Choroid plexus epithelial cell (primary cell): ENCODE measurements around the gene PAK5.

Experiments
- DNase-seq: peaks from one replicate; pipeline ENCODE4 v3.0.0-alpha.2; 2010; ENCODE audit warnings: low read depth
- H3K4me3 ChIP-seq: 2 replicates; pipeline ENCODE4 v1.5.1; 2011; ENCODE audit warnings: low read depth, mild to moderate bottlenecking, control low read depth, low read length, moderate library complexity
- TF ChIP-seq, protein P1 (sequence below): conservative IDR thresholded peaks from 2 replicates; pipeline ENCODE4 v1.5.1; 2011; ENCODE audit warnings: low read depth, mild to moderate bottlenecking, control low read depth, inconsistent platforms, low read length, moderate library complexity

PAK5 gene

DNA sequence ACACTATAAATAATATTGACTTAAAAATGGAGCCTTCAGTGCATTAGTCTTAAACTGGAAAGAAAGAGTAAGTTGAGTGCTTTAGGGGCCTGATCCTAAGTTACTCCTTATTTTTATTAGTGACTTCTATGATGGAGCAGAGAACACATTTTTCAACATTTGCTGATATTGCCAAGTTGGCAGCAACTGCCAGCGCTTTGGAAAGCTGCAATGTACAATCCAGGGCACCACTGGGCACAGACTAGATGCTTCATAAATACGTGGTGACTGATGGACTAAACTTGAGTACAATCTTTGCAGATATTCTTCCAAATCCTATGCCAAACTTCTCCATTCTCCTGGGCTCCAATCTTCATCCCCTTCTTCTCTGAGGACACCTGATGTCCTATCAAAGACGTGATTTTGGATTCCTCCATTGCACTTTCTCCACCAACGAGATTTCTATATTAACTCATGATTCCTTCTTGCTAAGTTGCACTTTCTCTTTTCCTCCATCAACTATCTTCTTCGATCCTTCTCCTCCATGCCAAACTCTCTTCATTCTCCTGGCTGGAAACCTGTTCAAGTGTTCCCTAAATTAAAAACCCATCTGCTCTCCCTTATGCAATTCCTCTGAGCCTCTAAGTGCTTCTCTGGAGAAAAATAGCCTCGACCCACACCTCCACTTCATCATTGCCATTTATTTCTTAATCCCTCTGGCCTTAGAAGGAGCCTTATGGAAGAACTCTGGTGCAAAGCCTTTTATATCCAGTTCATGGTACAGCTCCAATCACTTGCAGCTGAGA, 28.5 kb upstream of the PAK5 start:
- no peak overlapping the region for H3K4me3 ChIP-seq
- TF ChIP-seq, protein P1, sequence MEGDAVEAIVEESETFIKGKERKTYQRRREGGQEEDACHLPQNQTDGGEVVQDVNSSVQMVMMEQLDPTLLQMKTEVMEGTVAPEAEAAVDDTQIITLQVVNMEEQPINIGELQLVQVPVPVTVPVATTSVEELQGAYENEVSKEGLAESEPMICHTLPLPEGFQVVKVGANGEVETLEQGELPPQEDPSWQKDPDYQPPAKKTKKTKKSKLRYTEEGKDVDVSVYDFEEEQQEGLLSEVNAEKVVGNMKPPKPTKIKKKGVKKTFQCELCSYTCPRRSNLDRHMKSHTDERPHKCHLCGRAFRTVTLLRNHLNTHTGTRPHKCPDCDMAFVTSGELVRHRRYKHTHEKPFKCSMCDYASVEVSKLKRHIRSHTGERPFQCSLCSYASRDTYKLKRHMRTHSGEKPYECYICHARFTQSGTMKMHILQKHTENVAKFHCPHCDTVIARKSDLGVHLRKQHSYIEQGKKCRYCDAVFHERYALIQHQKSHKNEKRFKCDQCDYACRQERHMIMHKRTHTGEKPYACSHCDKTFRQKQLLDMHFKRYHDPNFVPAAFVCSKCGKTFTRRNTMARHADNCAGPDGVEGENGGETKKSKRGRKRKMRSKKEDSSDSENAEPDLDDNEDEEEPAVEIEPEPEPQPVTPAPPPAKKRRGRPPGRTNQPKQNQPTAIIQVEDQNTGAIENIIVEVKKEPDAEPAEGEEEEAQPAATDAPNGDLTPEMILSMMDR = no peak
- DNase-seq = no peak

DNA sequence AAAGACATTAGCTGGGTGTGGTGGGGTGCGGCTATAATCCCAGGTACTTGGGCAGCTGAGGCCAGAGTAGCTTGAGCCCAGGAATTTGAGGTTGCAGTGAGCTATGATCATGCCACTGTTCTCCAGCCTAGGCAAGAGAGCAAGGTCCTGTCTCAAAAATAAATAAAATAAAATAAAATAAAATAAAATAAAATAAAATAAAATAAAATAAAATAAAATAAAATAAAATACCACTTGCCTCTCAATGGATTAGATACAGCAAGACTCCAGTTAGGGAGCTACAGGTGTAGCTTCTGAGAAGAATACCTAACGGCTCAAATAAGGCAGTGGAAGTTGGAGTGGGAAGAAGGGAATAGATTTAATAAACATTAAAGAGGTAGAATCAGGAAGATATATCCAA, 13.7 kb upstream of the PAK5 start:
- no peak for DNase-seq
- TF ChIP-seq, protein P1 = no peak
- H3K4me3 ChIP-seq = no peak overlapping the region

DNA sequence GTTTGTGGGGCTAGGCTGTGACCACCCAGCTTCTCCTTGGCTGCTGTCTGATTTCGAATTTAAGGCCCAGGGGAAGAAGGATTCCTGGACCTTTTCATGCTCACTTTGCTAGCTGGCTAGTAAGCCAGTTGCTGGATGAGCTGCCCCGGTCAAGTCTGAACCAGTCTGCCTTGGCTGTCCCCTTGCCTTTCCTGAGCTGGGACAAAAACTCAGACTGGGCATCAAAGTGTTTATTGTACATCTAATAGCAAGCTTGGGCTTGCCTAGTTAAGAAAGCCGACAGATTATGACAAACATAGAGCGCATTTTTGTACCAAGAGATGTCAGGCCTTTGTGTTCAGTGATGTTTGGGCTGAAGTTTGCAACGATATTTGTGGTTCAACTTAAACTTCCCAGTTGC, 750 bp upstream of the PAK5 start:
- DNase-seq = no peak
- TF ChIP-seq, protein P1 = no peak
- H3K4me3 ChIP-seq = no peak overlapping the region

DNA sequence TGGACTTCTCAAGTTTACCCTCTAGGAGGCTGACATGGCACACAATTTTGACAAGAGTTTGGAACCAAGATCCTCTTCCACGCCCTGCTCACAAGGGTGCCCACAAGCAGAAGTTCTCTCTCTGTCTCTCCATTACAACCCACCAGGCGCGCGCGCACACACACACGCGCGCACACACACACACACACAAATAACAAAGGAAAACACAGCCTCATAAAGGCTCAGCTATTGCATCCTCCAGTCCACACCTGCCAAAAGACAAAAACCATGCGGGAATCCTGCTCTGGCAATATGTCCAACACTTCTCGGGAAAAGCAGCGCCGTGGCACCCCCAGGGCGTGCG, 870 bp downstream of the PAK5 start:
- no peak for DNase-seq
- TF ChIP-seq, protein P1 = no peak
- H3K4me3 ChIP-seq = no peak overlapping the region

DNA sequence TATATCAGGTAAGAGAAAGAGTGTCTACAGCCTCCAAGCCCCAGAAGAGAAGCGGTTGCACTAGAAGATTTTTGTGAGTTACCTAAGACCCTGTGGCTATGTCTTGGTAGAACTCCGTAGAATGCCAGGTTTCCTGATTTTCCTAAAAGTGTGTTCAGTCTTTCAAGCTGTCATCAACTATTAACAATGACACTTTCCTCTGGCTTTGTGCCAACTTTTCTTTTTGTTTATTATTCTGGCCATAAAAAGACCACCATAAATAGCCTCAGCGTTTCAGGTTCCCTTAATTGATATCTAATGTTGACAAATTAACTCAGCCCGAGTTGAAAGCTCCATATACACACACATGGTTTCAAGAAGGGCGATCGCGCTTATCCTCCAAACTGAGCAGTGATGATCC, 1.2 kb downstream of the PAK5 start:
- DNase-seq = no peak
- TF ChIP-seq, protein P1 = no peak
- H3K4me3 ChIP-seq = no peak overlapping the region

DNA sequence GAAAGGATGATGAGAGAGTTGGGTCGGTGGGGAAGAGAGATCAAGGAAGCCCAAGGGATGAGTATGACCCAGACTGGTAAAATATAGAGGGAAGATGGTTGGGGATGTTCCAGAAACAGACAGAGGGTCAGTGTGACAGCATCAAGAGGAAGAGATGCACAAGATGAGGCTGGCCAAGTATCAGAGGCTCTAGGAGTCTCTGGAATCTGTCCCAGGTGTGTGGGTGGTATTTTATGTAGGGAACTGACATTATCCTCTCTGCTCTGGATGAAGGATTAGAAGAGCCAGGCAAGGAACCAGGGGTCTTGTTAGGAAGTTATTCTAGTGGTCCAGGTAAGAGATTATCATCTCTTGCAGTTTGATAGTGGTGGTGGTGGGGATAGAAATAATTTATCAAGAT, 3.6 kb downstream of the PAK5 start:
- DNase-seq = no peak
- TF ChIP-seq, protein P1 = no peak
- H3K4me3 ChIP-seq = no peak overlapping the region

DNA sequence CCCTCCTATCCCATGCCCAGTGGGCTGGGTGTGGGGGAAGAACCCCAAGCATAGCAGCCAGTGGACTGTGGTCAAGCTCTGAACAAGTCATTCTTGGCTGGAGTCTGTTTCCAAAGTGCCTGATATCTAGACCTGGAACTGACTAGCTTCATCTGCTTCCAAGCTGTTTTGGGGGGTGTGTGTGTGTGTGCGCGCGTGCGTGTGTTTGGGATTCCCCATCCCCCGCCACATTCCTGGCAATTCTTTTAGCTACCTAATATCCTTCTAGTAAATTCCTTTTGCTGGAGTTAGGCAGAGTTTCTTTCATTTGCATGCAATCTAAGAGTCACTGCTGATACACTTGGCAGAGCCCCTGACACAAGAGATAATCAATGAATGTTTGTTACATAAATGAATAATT, 7.8 kb downstream of the PAK5 start:
- DNase-seq = no peak
- TF ChIP-seq, protein P1 = no peak
- H3K4me3 ChIP-seq = no peak overlapping the region
